ENCODE data around the gene SMAGP. TPM values are rescaled to one million over a fixed set of nuclear protein-coding genes. Genes with fewer than 3 reads are reported as not detected.
"Not testable (repeated sequence)": the region's sequence is repeated elsewhere in the genome, so short reads cannot be mapped to it uniquely, and the experiment has no call there.

Gene SMAGP
- total RNA-seq, 1 donor from 2014 or later, result 24.5 TPM

GRCh38 chr12:51306507-51306906 is 36.3 kb upstream of the SMAGP start:
- DNase-seq (ENCODE audit: low read depth), result no peak
- Histone ChIP-seq H3K36me3 (ENCODE audit: control insufficient read depth, insufficient read depth, low read length) (no peaks in the 10 kb centered on the region), H3K4me3 (ENCODE audit: low read depth, low read length) (no peak overlapping the region), H3K27me3 (ENCODE audit: control insufficient read depth, insufficient read depth, low read length) (no peaks in the 10 kb centered on the region)
- TF ChIP-seq, protein P1, sequence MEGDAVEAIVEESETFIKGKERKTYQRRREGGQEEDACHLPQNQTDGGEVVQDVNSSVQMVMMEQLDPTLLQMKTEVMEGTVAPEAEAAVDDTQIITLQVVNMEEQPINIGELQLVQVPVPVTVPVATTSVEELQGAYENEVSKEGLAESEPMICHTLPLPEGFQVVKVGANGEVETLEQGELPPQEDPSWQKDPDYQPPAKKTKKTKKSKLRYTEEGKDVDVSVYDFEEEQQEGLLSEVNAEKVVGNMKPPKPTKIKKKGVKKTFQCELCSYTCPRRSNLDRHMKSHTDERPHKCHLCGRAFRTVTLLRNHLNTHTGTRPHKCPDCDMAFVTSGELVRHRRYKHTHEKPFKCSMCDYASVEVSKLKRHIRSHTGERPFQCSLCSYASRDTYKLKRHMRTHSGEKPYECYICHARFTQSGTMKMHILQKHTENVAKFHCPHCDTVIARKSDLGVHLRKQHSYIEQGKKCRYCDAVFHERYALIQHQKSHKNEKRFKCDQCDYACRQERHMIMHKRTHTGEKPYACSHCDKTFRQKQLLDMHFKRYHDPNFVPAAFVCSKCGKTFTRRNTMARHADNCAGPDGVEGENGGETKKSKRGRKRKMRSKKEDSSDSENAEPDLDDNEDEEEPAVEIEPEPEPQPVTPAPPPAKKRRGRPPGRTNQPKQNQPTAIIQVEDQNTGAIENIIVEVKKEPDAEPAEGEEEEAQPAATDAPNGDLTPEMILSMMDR (IDR thresholded peaks at IDR 0.05; ENCODE audit: insufficient read depth, low read length, poor library complexity, severe bottlenecking), result no peak

DNA sequence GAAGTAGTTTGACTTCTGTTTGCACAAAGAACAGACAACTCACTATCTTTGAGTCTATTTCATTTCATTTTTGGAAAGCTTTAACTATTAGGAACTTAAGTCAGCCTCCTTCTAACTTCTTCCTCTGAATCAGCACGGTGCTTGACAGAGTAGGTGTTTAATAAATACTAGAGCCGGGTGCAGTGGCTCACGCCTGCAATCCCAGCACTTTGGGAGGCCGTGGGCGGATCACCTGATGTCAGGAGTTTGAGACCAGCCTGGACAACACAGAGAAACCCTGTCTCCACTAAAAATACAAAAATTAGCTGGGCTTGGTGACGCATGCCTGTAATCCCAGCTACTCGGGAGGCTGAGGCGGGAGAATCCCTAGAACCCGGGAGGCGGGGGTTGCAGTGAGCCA is 30.6 kb upstream of the SMAGP start:
- H3K27me3 ChIP-seq (ENCODE audit: control insufficient read depth, insufficient read depth, low read length); H3K4me3 ChIP-seq (ENCODE audit: low read depth, low read length); H3K36me3 ChIP-seq (ENCODE audit: control insufficient read depth, insufficient read depth, low read length); DNase-seq (ENCODE audit: low read depth): not testable (repeated sequence)

DNA sequence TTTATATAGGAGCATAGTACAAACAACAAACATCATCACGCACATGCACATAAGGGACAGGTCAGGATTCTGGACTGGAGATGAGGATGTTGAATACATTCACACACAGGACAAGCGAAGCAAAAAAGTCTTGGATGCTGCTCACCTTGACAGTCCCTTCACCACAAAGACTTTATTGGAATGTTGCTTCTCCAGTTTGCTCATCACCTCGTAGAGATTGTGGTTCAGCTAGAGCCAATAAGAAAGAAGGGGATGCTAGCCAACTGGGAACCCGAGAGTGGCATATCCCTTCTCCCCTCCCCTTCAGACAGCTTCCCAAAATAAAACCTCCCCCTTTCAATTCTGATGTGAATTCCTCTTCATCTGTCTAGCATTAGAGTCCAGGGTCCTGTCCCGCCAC is 25.4 kb upstream of the SMAGP start:
- Histone ChIP-seq H3K27me3 (ENCODE audit: control insufficient read depth, insufficient read depth, low read length) (no peaks in the 10 kb centered on the region), H3K4me3 (ENCODE audit: low read depth, low read length) (no peak overlapping the region), H3K36me3 (ENCODE audit: control insufficient read depth, insufficient read depth, low read length) (no peaks in the 10 kb centered on the region)
- TF ChIP-seq, protein P1 (IDR thresholded peaks at IDR 0.05; ENCODE audit: insufficient read depth, low read length, poor library complexity, severe bottlenecking), result no peak
- DNase-seq (ENCODE audit: low read depth), result no peak

GRCh38 chr12:51294097-51294496 is 23.9 kb upstream of the SMAGP start:
- H3K27me3 ChIP-seq (ENCODE audit: control insufficient read depth, insufficient read depth, low read length); DNase-seq (ENCODE audit: low read depth); H3K36me3 ChIP-seq (ENCODE audit: control insufficient read depth, insufficient read depth, low read length); H3K4me3 ChIP-seq (ENCODE audit: low read depth, low read length): not testable (repeated sequence)

DNA sequence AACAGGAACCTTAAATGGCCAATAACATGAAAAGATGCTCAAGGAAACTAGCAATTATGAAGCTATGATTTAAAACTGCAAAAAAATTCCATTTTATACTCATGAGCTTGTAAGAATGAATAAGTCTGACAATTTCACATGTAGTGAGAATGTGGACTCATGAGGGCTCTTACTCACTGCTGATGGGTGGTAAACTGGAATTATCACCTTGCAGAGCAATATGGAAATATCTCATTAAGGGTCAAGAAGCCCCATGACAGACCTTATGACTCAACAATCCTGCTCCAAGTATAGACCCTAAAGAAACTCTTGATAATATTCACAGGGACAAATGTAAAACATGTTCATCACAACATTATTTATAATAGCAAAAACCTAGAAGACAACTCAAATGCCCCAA is 23.5 kb upstream of the SMAGP start:
- Histone ChIP-seq H3K27me3 (ENCODE audit: control insufficient read depth, insufficient read depth, low read length) (no peaks in the 10 kb centered on the region), H3K4me3 (ENCODE audit: low read depth, low read length) (no peak overlapping the region), H3K36me3 (ENCODE audit: control insufficient read depth, insufficient read depth, low read length) (no peaks in the 10 kb centered on the region)
- no peak for DNase-seq (ENCODE audit: low read depth)
- TF ChIP-seq, protein P1 (IDR thresholded peaks at IDR 0.05; ENCODE audit: insufficient read depth, low read length, poor library complexity, severe bottlenecking), result no peak

DNA sequence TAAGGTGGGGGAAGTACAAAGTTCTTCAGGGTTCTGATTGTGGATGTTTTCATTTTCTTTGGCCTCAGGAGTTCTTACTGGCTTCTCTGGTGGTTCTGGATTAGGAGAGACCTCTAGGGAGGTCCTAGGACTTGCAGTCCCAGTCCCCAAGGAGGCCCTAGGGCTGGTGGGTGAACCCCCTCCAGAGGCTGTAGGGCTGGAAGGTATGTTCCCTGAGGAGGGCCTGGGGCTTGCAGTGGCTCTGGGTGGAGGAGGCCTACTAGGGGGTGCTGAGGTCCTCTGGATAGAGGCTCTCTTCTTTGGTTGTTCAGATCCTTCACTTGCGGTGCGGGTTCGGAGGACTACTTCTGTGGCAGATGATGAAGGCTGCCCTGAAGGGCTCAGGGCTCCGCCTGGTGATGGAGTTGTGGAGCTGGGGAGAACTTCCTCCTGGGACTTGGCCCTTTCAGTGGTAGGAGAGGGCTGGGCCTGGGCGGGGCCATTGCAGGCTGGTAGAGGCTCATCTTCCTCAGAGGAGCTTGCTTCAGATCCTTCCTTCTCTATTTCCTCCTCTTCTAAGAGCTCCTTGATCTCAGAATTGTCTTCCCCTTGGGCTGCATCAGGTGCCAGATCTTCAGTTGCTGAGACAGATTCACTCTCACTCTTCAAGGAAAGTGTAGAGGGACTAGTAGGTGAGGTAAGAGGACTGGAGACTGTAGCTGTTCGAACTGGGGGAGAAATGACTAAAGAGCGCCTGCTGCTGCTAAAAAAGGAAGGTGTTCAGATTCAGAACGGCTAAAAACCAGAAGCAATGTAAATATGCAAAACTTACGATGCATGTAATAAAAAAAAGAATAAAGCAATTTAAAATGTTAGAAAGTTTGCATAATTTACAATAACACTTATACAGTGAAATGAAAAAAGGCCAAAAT is 21.6 kb upstream of the SMAGP start:
- not testable (repeated sequence) for H3K27me3 ChIP-seq (ENCODE audit: control insufficient read depth, insufficient read depth, low read length); H3K36me3 ChIP-seq (ENCODE audit: control insufficient read depth, insufficient read depth, low read length); H3K4me3 ChIP-seq (ENCODE audit: low read depth, low read length); DNase-seq (ENCODE audit: low read depth)

- Histone ChIP-seq H3K27me3 (ENCODE audit: control insufficient read depth, insufficient read depth, low read length) (no peaks in the 10 kb centered on the region), H3K36me3 (ENCODE audit: control insufficient read depth, insufficient read depth, low read length) (no peaks in the 10 kb centered on the region), H3K4me3 (ENCODE audit: low read depth, low read length) (no peak overlapping the region)
- DNase-seq (ENCODE audit: low read depth), result no peak
- TF ChIP-seq, protein P1 (IDR thresholded peaks at IDR 0.05; ENCODE audit: insufficient read depth, low read length, poor library complexity, severe bottlenecking), result no peak
Observed at GRCh38 chr12:51285843-51286242, 15.6 kb upstream of the SMAGP start.

Measured in kidney epithelial cell (primary cell).